GM12878 (cell line): Measurements from ENCODE around the gene ABHD1. TPM values are rescaled to one million over a fixed set of nuclear protein-coding genes. Genes with fewer than 3 reads are reported as not detected.

ENCODE experiments used
- ATAC-seq: fragments of 200-7000 bp; cut with Tn5 transposase; 3 replicates; pipeline ENCODE4 v1.9.1; 2020; ENCODE audit warnings: mild to moderate bottlenecking, moderate library complexity
- BruUV-seq: library from RNA; stranded (reverse); fragments of 400-500 nt; replicated peaks from 2 replicates; lab custom pipeline; 2021; lab: Mats Ljungman, UMichigan
- CTCF ChIA-PET: fragments of 300-600 bp; sonication (Branson Sonifier 250); formaldehyde crosslinking; extraction: SDS; loops from one replicate; lab custom pipeline; 2021; ENCODE audit warnings: inconsistent platforms; lab: Yijun Ruan, JAX
- POLR2A ChIA-PET: fragments of 350-600 bp; formaldehyde crosslinking; extraction: SDS; loops from one replicate; lab custom pipeline; 2021; ENCODE audit warnings: inconsistent platforms; lab: Charles Lee
- RAD21 ChIA-PET: fragments of 300-600 bp; sonication (Branson Sonifier 250); formaldehyde crosslinking; loops from one replicate; lab custom pipeline; 2023; ENCODE audit warnings: antibody characterized with exemption; ENCODE audit not compliant: unreplicated experiment; lab: Charles Lee
- SMC1A ChIA-PET: fragments of 300-600 bp; sonication (Branson Sonifier 250); formaldehyde crosslinking; loops from one replicate; lab custom pipeline; 2023; ENCODE audit not compliant: unreplicated experiment, uncharacterized antibody; lab: Charles Lee
- DNase-seq: peaks from one replicate; pipeline ENCODE4 v3.0.0-alpha.2; 2011; ENCODE audit warnings: low read depth, low spot score
- FAIRE-seq: peaks from 3 replicates; lab custom pipeline; 2011; peaks lifted over from hg19 to GRCh38; lab: Jason Lieb, UNC
- H2AFZ ChIP-seq: 2 replicates; pipeline ENCODE4 v1.6.0; 2011; ENCODE audit warnings: low read depth, low read length, control low read depth; ENCODE audit not compliant: control insufficient read depth
- H3K27ac ChIP-seq: 2 replicates; pipeline ENCODE4 v1.5.1; 2011; ENCODE audit warnings: control low read depth; ENCODE audit not compliant: control insufficient read depth, insufficient read depth
- H3K27me3 ChIP-seq, 2 experiments: replicated peaks in 1 of 2; 2 replicates each; pipeline versions ENCODE4 v1.6.0 to v1.6.1; 2011; ENCODE audit warnings: low read length in 1 of 2; ENCODE audit not compliant: control insufficient read depth in 2 of 2, insufficient read depth in 2 of 2
- H3K36me3 ChIP-seq, 2 experiments: 2 replicates each; pipeline ENCODE4 v1.5.1; 2011; ENCODE audit warnings: low read length in 1 of 2; ENCODE audit not compliant: control insufficient read depth in 2 of 2, insufficient read depth in 2 of 2
- H3K4me1 ChIP-seq: 2 replicates; pipeline ENCODE4 v1.6.1; 2011; ENCODE audit warnings: mild to moderate bottlenecking, low read length, moderate library complexity, mixed read lengths; ENCODE audit not compliant: control insufficient read depth, insufficient read depth
- H3K4me2 ChIP-seq: 2 replicates; pipeline ENCODE4 v1.6.0; 2011; ENCODE audit warnings: control low read depth; ENCODE audit not compliant: control insufficient read depth, insufficient read depth
- H3K4me3 ChIP-seq: fragments of 200-600 bp; sonication (generic); 2 replicates; pipeline ENCODE4 v1.5.1; 2016
- H3K79me2 ChIP-seq: 2 replicates; pipeline ENCODE4 v1.6.0; 2011; ENCODE audit warnings: low read length; ENCODE audit not compliant: control insufficient read depth, insufficient read depth
- H3K9ac ChIP-seq: 2 replicates; pipeline ENCODE4 v1.8.0; 2011; ENCODE audit warnings: low read length, control low read depth, mixed read lengths; ENCODE audit not compliant: control insufficient read depth, insufficient read depth
- H3K9me3 ChIP-seq: replicated peaks from 3 replicates; pipeline ENCODE4 v1.5.1; 2011; ENCODE audit warnings: mild to moderate bottlenecking, low read length; ENCODE audit not compliant: control insufficient read depth, insufficient read depth
- H4K20me1 ChIP-seq: 2 replicates; pipeline ENCODE4 v1.6.0; 2011; ENCODE audit not compliant: control insufficient read depth, insufficient read depth
- RCOR1 ChIP-seq: conservative IDR thresholded peaks from 2 replicates; pipeline ENCODE4 v1.6.1; 2012; ENCODE audit warnings: low read depth, low read length, improper control_type of control experiment
- TCF12 ChIP-seq: IDR thresholded peaks from 2 replicates; pipeline ENCODE4 v1.6.1; 2011; ENCODE audit warnings: low read depth, mild to moderate bottlenecking, low read length
- TCF3 ChIP-seq: IDR thresholded peaks from 2 replicates; pipeline ENCODE4 v1.6.1; 2012; ENCODE audit warnings: low read depth, mild to moderate bottlenecking, low read length, borderline replicate concordance; ENCODE audit not compliant: insufficient read depth
- WGBS: methylation state at CpG from one replicate; pipeline ENCODE4 v1.1.6; 2016; ENCODE audit warnings: low lambda C conversion rate; ENCODE audit not compliant: insufficient replicate concordance, insufficient coverage; ENCODE audit errors: missing lambda C conversion rate; 5-methylcytosine and 5-hydroxymethylcytosine counted together
- in situ Hi-C: fragments of 300-500 bp; cut with MboI; formaldehyde crosslinking; loops from 9 replicates; pipeline ENCODE4 v1.14.3; 2018; ENCODE audit warnings: mixed read lengths
- intact Hi-C: fragments of 100-400 bp; cut with micrococcal nuclease; formaldehyde crosslinking; loops from one replicate; pipeline ENCODE4 v1.14.2; 2022; ENCODE audit not compliant: unreplicated experiment
- polyA plus RNA-seq, 11 experiments: library from polyadenylated mRNA; depleted of rRNA in 4 of 11; unstranded in 6 of 11; stranded (reverse) in 5 of 11; fragments of >200 nt; fragmentation: Nextera tagmentation in 4 of 11; fragmentation: Illumina TruSeq in 1 of 11; extraction: Ambion mirVana in 4 of 11; extraction: Trizol in 1 of 11; gene quantifications; 1 replicate in 1 of 11; 2 replicates in 10 of 11; pipeline versions ENCODE4 v1.2.1 to v1.2.3, GENCODE V29; 2011 to 2016; ENCODE audit warnings: inconsistent platforms in 2 of 11, missing spikeins in 2 of 11, low read depth in 1 of 11
- total RNA-seq, 4 experiments: library from RNA; depleted of rRNA in 3 of 4; stranded (reverse); fragments of >200 nt in 3 of 4; fragmentation: Illumina TruSeq in 1 of 4; extraction: Trizol in 1 of 4; gene quantifications; 2 replicates each; pipeline versions ENCODE4 v1.2.1 to v1.2.3, GENCODE V29; 2013 to 2021
- TF ChIP-seq, protein P1 (sequence below): fragments of 450-650 bp; IDR thresholded peaks from 2 replicates; pipeline ENCODE4 v1.6.1; 2017; ENCODE audit warnings: low read depth, mild to moderate bottlenecking, moderate library complexity
- TF ChIP-seq, protein P2 (sequence below): fragments of 450-650 bp; IDR thresholded peaks from 2 replicates; pipeline ENCODE4 v1.6.1; 2017; ENCODE audit warnings: borderline replicate concordance

ABHD1 gene
- total and polyA plus RNA-seq, 10 of the 15 experiments (the other 5 are each of a cell fraction or from before 2014, with no cell fraction given): 0.04 to 0.35 (median 0.17) TPM; not detected in 2

DNA sequence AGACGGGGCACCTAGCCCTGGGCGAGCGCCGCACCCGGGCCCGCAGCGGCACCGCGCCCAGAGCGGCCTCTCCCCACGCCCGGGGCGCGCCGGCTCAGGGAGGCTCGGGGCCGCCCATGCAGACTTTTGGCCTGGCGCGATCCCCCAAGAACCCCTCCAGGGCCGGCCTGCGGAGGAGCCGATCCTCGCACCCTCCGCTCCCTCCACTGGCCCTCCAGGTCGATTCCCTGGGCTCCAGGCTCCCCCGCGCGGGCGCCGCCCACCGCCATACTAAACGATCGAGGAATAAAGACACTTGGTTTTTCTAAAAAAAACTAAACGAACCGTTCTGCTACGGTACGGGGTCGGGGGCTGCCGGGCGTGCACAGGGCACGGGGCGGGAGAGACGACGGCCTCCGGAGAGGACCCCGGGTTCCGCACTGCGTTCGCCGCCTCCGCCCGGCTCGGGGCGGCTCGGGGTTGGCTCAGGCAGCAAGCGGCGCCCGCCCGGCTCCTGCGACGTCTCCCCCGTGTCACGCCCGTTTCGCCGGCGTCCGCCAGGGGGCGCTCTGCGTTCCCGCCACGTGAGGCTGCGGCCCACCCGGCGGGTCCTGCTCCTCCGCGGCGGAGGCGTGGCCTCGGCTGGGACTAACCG is 37.4 kb upstream of the ABHD1 start (continued):
- TF ChIP-seq, protein P1, sequence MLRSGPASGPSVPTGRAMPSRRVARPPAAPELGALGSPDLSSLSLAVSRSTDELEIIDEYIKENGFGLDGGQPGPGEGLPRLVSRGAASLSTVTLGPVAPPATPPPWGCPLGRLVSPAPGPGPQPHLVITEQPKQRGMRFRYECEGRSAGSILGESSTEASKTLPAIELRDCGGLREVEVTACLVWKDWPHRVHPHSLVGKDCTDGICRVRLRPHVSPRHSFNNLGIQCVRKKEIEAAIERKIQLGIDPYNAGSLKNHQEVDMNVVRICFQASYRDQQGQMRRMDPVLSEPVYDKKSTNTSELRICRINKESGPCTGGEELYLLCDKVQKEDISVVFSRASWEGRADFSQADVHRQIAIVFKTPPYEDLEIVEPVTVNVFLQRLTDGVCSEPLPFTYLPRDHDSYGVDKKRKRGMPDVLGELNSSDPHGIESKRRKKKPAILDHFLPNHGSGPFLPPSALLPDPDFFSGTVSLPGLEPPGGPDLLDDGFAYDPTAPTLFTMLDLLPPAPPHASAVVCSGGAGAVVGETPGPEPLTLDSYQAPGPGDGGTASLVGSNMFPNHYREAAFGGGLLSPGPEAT: no peak
- TF ChIP-seq, protein P2, sequence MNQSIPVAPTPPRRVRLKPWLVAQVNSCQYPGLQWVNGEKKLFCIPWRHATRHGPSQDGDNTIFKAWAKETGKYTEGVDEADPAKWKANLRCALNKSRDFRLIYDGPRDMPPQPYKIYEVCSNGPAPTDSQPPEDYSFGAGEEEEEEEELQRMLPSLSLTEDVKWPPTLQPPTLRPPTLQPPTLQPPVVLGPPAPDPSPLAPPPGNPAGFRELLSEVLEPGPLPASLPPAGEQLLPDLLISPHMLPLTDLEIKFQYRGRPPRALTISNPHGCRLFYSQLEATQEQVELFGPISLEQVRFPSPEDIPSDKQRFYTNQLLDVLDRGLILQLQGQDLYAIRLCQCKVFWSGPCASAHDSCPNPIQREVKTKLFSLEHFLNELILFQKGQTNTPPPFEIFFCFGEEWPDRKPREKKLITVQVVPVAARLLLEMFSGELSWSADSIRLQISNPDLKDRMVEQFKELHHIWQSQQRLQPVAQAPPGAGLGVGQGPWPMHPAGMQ: no peak
- TF ChIP-seq, all 136 proteins: peak for 43

DNA sequence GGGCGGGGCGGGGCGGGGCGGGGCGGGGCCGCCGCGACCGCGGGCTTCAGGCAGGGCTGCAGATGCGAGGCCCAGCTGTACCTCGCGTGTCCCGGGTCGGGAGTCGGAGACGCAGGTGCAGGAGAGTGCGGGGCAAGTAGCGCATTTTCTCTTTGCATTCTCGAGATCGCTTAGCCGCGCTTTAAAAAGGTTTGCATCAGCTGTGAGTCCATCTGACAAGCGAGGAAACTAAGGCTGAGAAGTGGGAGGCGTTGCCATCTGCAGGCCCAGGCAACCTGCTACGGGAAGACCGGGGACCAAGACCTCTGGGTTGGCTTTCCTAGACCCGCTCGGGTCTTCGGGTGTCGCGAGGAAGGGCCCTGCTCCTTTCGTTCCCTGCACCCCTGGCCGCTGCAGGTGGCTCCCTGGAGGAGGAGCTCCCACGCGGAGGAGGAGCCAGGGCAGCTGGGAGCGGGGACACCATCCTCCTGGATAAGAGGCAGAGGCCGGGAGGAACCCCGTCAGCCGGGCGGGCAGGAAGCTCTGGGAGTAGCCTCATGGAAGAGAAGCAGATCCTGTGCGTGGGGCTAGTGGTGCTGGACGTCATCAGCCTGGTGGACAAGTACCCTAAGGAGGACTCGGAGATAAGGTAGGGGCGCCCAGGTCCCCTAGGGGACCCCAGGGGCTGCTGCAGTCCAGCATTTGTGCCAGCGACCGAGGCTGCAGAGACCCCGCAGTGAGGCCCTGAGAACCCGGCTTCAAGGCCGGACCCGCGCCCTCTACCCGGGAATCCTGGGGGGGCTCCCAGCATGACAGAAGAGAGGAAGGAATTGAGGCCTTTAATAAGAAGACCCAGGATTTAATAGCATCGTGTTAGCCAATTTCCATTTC is 36.7 kb upstream of the ABHD1 start, which contains the start of gene KHK:
KHK (plus strand) TSS at position 49 of the 870 bp plus-strand sequence; CDS start at position 537, 488 bp downstream.
- FAIRE-seq: peak; percentile 78
- no TSS peak for BruUV-seq
- RAD21 ChIA-PET: interaction anchor here (0.6 to 2.5 kb wide), 9 partner anchors 13 to 193 kb away, joined by 3 to 14 read pairs (median 4); partner anchors contain the start of genes AGBL5, MAPRE3 and OST4

More for the DNA sequence above, 36.7 kb upstream of the ABHD1 start, which contains the start of gene KHK:
- H3K79me2 ChIP-seq: no peaks in the 10 kb centered on the region
- 18% methylated on average over 54 of the region's 54 CpGs for WGBS
- H3K27ac ChIP-seq: peak within 1 kb of the TSS; percentile 67
- ATAC-seq (peak; percentile 3), DNase-seq (no peak)
- peaks cover 13% of the 10 kb centered on the region for H3K4me1 ChIP-seq
- ChIA-PET SMC1A (interaction anchor here (0.8 to 2.1 kb wide), 8 partner anchors 11 to 192 kb away, joined by 3 to 8 read pairs (median 4); partner anchors contain the start of gene AGBL5), POLR2A (interaction anchor here (0.5 to 3.4 kb wide), 7 partner anchors 13 to 1201 kb away, joined by 3 to 12 read pairs (median 5); partner anchors contain the start of genes AGBL5, OST4 and PREB), CTCF (interaction anchor here (0.8 to 8.6 kb wide), 14 partner anchors 8 to 215 kb away, joined by 3 to 85 read pairs (median 4); partner anchors contain the start of genes AGBL5 and PREB)
- peak within 1 kb of the TSS; percentile 77 for H3K9ac ChIP-seq
- H3K36me3 ChIP-seq: no peaks in the 10 kb centered on the region
- intact Hi-C loops: loop anchor here (1.0 kb wide), 2 partner anchors 37 to 126 kb away; no protein-coding TSS in a partner anchor
- H3K9me3 ChIP-seq: no peaks in the 10 kb centered on the region
- peak within 1 kb of the TSS; percentile 88 for H2AFZ ChIP-seq
- H3K4me2 ChIP-seq: peak within 1 kb of the TSS; percentile 99
- H4K20me1 ChIP-seq: no peaks in the 10 kb centered on the region
- TF ChIP-seq TCF3 (peak; percentile 58; the same call in 1 of the 2 replicates), TCF12 (peak; percentile 90), RCOR1 (no peak)
- no peaks in the 10 kb centered on the region for H3K27me3 ChIP-seq
- H3K4me3 ChIP-seq: peak within 1 kb of the TSS; percentile 87
- in situ Hi-C loops: loop anchor here (10.0 kb wide), 1 partner anchor 122 kb away; no protein-coding TSS in a partner anchor
